Transverse colon (tissue), 4 donors: ENCODE measurements around the gene MIF. TPM values are rescaled to one million over a fixed set of nuclear protein-coding genes. Genes with fewer than 3 reads are reported as not detected.

ENCODE experiments used
- DNase-seq: peaks from one replicate; pipeline ENCODE4 v3.0.0-alpha.2; 2019
- H3K27ac ChIP-seq, 4 donors: fragments of 200-600 bp; sonication (generic); 2 replicates each; pipeline ENCODE4 v1.5.1; 2016 to 2018; ENCODE audit warnings: inconsistent platforms in 4 of 4
- H3K27me3 ChIP-seq: fragments of 200-600 bp; sonication (generic); 2 replicates; pipeline ENCODE4 v1.5.1; 2017; ENCODE audit warnings: inconsistent platforms
- H3K36me3 ChIP-seq, 4 donors: fragments of 200-600 bp; sonication (generic); 2 replicates each; pipeline ENCODE4 v1.5.1; 2017 to 2019; ENCODE audit warnings: inconsistent platforms in 4 of 4
- H3K4me1 ChIP-seq, 4 donors: fragments of 200-600 bp; sonication (generic); 2 replicates each; pipeline ENCODE4 v1.5.1; 2017 to 2020; ENCODE audit warnings: inconsistent platforms in 4 of 4
- H3K4me3 ChIP-seq, 4 donors: fragments of 200-600 bp; sonication (generic); 1 replicate in 1 of 4; 2 replicates in 3 of 4; pipeline versions ENCODE4 v1.5.1 to v1.6.1; 2017 to 2019; ENCODE audit warnings: inconsistent platforms in 4 of 4
- H3K9me3 ChIP-seq, 2 donors: fragments of 200-600 bp; sonication (generic); 2 replicates each; pipeline ENCODE4 v1.5.1; 2017 to 2019; ENCODE audit warnings: inconsistent platforms in 2 of 2
- CTCF ChIP-seq, 5 experiments: fragments of 200-600 bp in 3 of 5; fragments of 450-650 bp in 2 of 5; sonication (generic) in 3 of 5; IDR thresholded peaks; 1 replicate in 2 of 5; 2 replicates in 3 of 5; pipeline ENCODE4 v1.5.1; 2016 to 2017; ENCODE audit warnings: antibody characterized with exemption in 5 of 5, inconsistent platforms in 3 of 5, mild to moderate bottlenecking in 2 of 5, moderate library complexity in 1 of 5
- EP300 ChIP-seq: sonication (generic); formaldehyde crosslinking; IDR thresholded peaks from one replicate; pipeline ENCODE4 v1.6.1; 2017; ENCODE audit warnings: antibody characterized with exemption, low read depth
- POLR2A ChIP-seq: fragments of 450-650 bp; IDR thresholded peaks from one replicate; pipeline ENCODE4 v1.6.1; 2016; ENCODE audit warnings: antibody characterized with exemption, mild to moderate bottlenecking, moderate library complexity
- POLR2AphosphoS5 ChIP-seq, 3 donors: sonication (generic); formaldehyde crosslinking; IDR thresholded peaks; one replicate each; pipeline ENCODE4 v1.6.1; 2016; ENCODE audit warnings: antibody characterized with exemption in 3 of 3
- WGBS, 2 donors: methylation state at CpG; one replicate each; pipeline ENCODE4 v1.1.5; 2018; ENCODE audit warnings: low coverage in 1 of 2; 5-methylcytosine and 5-hydroxymethylcytosine counted together
- in situ Hi-C, 4 donors: fragments of 200-750 bp; cut with MboI; loops; one replicate each; pipeline versions ENCODE4 v1.15.0 to v1.15.1; 2017; ENCODE audit warnings: low sequenced_read_pairs in 3 of 4, low pct_ligation_motif_present in 1 of 4, low pct_unique_long_range_greater_than_20kb in 1 of 4
- intact Hi-C: fragments of 100-400 bp; cut with DNase I; formaldehyde crosslinking; loops from one replicate; pipeline ENCODE4 v1.15.1; 2023; ENCODE audit warnings: low total_unique reads
- total RNA-seq, 4 donors: library from RNA; depleted of rRNA; stranded (reverse); fragments of >200 nt; gene quantifications; one replicate each; pipeline ENCODE4 v1.1.0, GENCODE V29; 2016

The MIF gene
- total RNA-seq, 4 donors from 2014 or later: 123 to 210 (median 139) TPM

DNA sequence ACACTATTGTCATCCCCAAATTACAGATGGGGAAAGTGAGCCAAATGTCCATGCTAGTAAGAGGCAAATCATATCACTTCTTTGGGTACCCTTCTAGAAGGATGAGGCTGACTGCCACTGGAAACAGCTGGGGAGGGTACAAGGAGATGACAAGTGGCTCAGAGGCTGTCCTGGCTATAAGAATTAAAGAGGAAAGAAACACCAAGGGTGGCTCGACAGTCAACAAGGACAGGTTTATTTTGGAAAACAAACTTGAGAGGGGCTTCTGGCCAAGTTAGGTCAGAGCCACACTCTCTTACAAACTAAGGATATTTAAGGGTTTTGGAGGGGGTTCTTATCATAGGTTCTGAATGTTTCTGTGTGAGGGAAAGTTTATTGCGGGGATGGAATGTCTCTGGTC lies 2.1 kb upstream of the MIF start:
- intact Hi-C loops: no loop called here
- in situ Hi-C loops: no loop called here

DNA sequence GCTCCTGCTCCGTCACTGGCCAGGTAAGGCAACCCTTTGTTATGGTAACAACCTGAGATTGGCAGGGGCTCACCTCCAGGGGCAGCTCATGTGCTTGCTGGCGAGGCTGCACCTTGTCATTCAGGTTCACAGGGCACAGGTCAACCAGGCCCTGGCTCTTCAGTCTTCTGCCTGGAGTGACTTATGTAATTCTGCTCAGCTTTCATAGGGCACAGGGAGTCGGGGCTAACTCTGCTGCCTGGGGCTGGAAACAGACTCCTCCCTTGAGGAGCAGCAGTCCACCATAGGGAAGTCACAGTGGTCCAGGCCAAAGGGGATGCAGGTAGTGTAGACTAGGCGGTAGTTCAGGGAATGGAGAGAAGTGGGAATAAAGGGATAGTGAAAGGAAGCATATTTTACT lies 1.5 kb upstream of the MIF start:
- intact Hi-C loops (no loop called here), in situ Hi-C loops (no loop called here)
- Histone ChIP-seq H3K4me1 (peaks cover 4 to 27% (median 20%) of the 10 kb centered on the region in 4 donors), H3K4me3 (no peak overlapping the region), H3K9me3 (no peaks in the 10 kb centered on the region), H3K27me3 (no peaks in the 10 kb centered on the region), H3K27ac (no peak overlapping the region), H3K36me3 (peaks cover 0 to 11% (median 0%) of the 10 kb centered on the region in 4 donors)
- DNase-seq: no peak
- no peak for TF ChIP-seq CTCF (IDR thresholded peaks at IDR 0.05)
- 88% methylated on average over 4 of the region's 4 CpGs; no CpG with 5 or more reads in 1 of the 2 donors for WGBS, 2 donors

More for the DNA sequence above, 2.1 kb upstream of the MIF start:
- Histone ChIP-seq H3K4me1 (peaks cover 4 to 27% (median 20%) of the 10 kb centered on the region in 4 donors), H3K9me3 (no peaks in the 10 kb centered on the region), H3K27ac (no peak overlapping the region), H3K4me3 (no peak overlapping the region), H3K36me3 (peaks cover 0 to 11% (median 0%) of the 10 kb centered on the region in 4 donors), H3K27me3 (no peaks in the 10 kb centered on the region)
- DNase-seq: no peak
- 96% methylated on average over 2 of the region's 2 CpGs; no CpG with 5 or more reads in 1 of the 2 donors for WGBS, 2 donors
- no peak for TF ChIP-seq POLR2A
- TF ChIP-seq POLR2AphosphoS5 (IDR thresholded peaks at IDR 0.05): no peak
- TF ChIP-seq EP300: no peak
- TF ChIP-seq CTCF (IDR thresholded peaks at IDR 0.05): no peak

GRCh38 chr22:23893121-23893944 lies 850 bp upstream of the MIF start:
- no peak for DNase-seq
- intact Hi-C loops: no loop called here
- peak overlapping the region; percentile 92 to 97 (median 96) for H3K27ac ChIP-seq
- peaks cover 4 to 27% (median 20%) of the 10 kb centered on the region in 4 donors for H3K4me1 ChIP-seq
- H3K27me3 ChIP-seq: no peaks in the 10 kb centered on the region
- TF ChIP-seq CTCF (IDR thresholded peaks at IDR 0.05) (no peak), POLR2AphosphoS5 (IDR thresholded peaks at IDR 0.05) (no peak), POLR2A (no peak), EP300 (no peak)
- H3K36me3 ChIP-seq: peaks cover 0 to 11% (median 0%) of the 10 kb centered on the region in 4 donors
- H3K9me3 ChIP-seq: no peaks in the 10 kb centered on the region
- WGBS, 2 donors: 23 to 33% methylated on average over 3 to 11 of the region's 11 CpGs
- peak overlapping the region; percentile 53 to 78 (median 68) for H3K4me3 ChIP-seq
- in situ Hi-C loops: no loop called here

DNA sequence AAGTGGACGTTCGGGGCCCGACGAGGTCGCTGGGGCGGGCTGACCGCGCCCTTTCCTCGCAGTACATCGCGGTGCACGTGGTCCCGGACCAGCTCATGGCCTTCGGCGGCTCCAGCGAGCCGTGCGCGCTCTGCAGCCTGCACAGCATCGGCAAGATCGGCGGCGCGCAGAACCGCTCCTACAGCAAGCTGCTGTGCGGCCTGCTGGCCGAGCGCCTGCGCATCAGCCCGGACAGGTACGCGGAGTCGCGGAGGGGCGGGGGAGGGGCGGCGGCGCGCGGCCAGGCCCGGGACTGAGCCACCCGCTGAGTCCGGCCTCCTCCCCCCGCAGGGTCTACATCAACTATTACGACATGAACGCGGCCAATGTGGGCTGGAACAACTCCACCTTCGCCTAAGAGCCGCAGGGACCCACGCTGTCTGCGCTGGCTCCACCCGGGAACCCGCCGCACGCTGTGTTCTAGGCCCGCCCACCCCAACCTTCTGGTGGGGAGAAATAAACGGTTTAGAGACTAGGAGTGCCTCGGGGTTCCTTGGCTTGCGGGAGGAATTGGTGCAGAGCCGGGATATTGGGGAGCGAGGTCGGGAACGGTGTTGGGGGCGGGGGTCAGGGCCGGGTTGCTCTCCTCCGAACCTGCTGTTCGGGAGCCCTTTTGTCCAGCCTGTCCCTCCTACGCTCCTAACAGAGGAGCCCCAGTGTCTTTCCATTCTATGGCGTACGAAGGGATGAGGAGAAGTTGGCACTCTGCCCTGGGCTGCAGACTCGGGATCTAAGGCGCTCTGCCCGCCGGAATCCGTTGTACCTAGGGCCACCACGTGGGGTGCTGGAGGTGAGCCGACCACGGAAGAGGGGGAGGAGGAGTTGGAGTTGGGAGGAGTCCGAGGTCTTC lies 771 bp downstream of the MIF start:
- 0% methylated on average over 63 of the region's 79 CpGs; no CpG with 5 or more reads in 1 of the 2 donors for WGBS, 2 donors

More for the DNA sequence above, 771 bp downstream of the MIF start:
- Histone ChIP-seq H3K4me3 (peak overlapping the region; percentile 53 to 78 (median 68)), H3K4me1 (peaks cover 4 to 27% (median 20%) of the 10 kb centered on the region in 4 donors), H3K27ac (peak overlapping the region; percentile 92 to 97 (median 96)), H3K27me3 (no peaks in the 10 kb centered on the region), H3K9me3 (no peaks in the 10 kb centered on the region), H3K36me3 (peaks cover 0 to 11% (median 0%) of the 10 kb centered on the region in 4 donors)
- intact Hi-C loops (no loop called here), in situ Hi-C loops (no loop called here)
- DNase-seq: peak; percentile 86
- TF ChIP-seq POLR2AphosphoS5 (IDR thresholded peaks at IDR 0.05): peak in 1 of 3 donors; percentile 5
- no peak for TF ChIP-seq POLR2A
- peak; percentile 31 to 63 (median 33) for TF ChIP-seq CTCF (IDR thresholded peaks at IDR 0.05)
- no peak for TF ChIP-seq EP300
